ENCODE results near the gene LRRC74B. TPM values are rescaled to one million over a fixed set of nuclear protein-coding genes. Genes with fewer than 3 reads are reported as not detected.
"Not testable (repeated sequence)": the region's sequence is repeated elsewhere in the genome, so short reads cannot be mapped to it uniquely, and the experiment has no call there.

LRRC74B gene
- total RNA-seq, 2 donors from 2014 or later: not detected

- ATAC-seq (no peak), DNase-seq (no peak)
- intact Hi-C loops (cut with DNase I): no loop called here
Observed at GRCh38 chr22:21092797-21093554, 47.2 kb downstream of the LRRC74B start.

GRCh38 chr22:21093555-21094137 lies 47.9 kb downstream of the LRRC74B start:
- intact Hi-C loops (cut with DNase I); DNase-seq; ATAC-seq: not testable (repeated sequence)

GRCh38 chr22:21094911-21095772 lies 49.4 kb downstream of the LRRC74B start:
- intact Hi-C loops (cut with DNase I): no loop called here
- DNase-seq (no peak), ATAC-seq (no peak)

GRCh38 chr22:21095773-21096107 lies 50.0 kb downstream of the LRRC74B start:
- DNase-seq (no peak), ATAC-seq (no peak)
- intact Hi-C loops (cut with DNase I): no loop called here

GRCh38 chr22:21096878-21097277 lies 51.1 kb downstream of the LRRC74B start:
- DNase-seq; intact Hi-C loops (cut with DNase I); ATAC-seq: not testable (repeated sequence)

GRCh38 chr22:21098099-21098671 lies 52.4 kb downstream of the LRRC74B start:
- ATAC-seq: no peak
- intact Hi-C loops (cut with DNase I): no loop called here
- no peak for DNase-seq

- intact Hi-C loops (cut with DNase I): no loop called here
- ATAC-seq (no peak), DNase-seq (no peak)
Observed at GRCh38 chr22:21099578-21099977, 53.8 kb downstream of the LRRC74B start.

GRCh38 chr22:21100149-21101032 lies 54.6 kb downstream of the LRRC74B start:
- DNase-seq: no peak
- intact Hi-C loops (cut with DNase I): no loop called here
- no peak for ATAC-seq

GRCh38 chr22:21101877-21102638 lies 56.3 kb downstream of the LRRC74B start:
- ATAC-seq: no peak
- intact Hi-C loops (cut with DNase I): no loop called here
- DNase-seq: no peak

- intact Hi-C loops (cut with DNase I): no loop called here
- peak; percentile 65 for DNase-seq
- peak; percentile 88 to 97 for ATAC-seq
Observed at GRCh38 chr22:21102659-21103267, 57.0 kb downstream of the LRRC74B start.

GRCh38 chr22:21103633-21104032 lies 57.9 kb downstream of the LRRC74B start:
- ATAC-seq: no peak
- intact Hi-C loops (cut with DNase I): no loop called here
- DNase-seq: no peak

GRCh38 chr22:21104126-21104691 lies 58.5 kb downstream of the LRRC74B start:
- intact Hi-C loops (cut with DNase I): no loop called here
- ATAC-seq: no peak

GRCh38 chr22:21105294-21105693 lies 59.5 kb downstream of the LRRC74B start:
- intact Hi-C loops (cut with DNase I): no loop called here
- DNase-seq (no peak), ATAC-seq (no peak)

More at GRCh38 chr22:21104126-21104691, 58.5 kb downstream of the LRRC74B start:
- no peak for DNase-seq

- intact Hi-C loops (cut with DNase I): no loop called here
- ATAC-seq (no peak), DNase-seq (no peak)
Observed at GRCh38 chr22:21106000-21106399, 60.3 kb downstream of the LRRC74B start.

GRCh38 chr22:21108379-21109115 lies 62.8 kb downstream of the LRRC74B start:
- intact Hi-C loops (cut with DNase I): no loop called here
- ATAC-seq (no peak), DNase-seq (no peak)
